GM21528 (cell line): ENCODE data around the gene RPS3.
A peak's percentile ranks its signal among the peaks of the same experiment; 100 is the strongest.
"Not testable (repeated sequence)": the region's sequence is repeated elsewhere in the genome, so short reads cannot be mapped to it uniquely, and the experiment has no call there.

Experiments used
- ATAC-seq: cut with Tn5 transposase; IDR thresholded peaks from one replicate; pipeline ENCODE4 v1.9.1; 2021; ENCODE audit warnings: mild to moderate bottlenecking, moderate library complexity; ENCODE audit not compliant: unreplicated experiment, low FRiP score

Gene RPS3

DNA sequence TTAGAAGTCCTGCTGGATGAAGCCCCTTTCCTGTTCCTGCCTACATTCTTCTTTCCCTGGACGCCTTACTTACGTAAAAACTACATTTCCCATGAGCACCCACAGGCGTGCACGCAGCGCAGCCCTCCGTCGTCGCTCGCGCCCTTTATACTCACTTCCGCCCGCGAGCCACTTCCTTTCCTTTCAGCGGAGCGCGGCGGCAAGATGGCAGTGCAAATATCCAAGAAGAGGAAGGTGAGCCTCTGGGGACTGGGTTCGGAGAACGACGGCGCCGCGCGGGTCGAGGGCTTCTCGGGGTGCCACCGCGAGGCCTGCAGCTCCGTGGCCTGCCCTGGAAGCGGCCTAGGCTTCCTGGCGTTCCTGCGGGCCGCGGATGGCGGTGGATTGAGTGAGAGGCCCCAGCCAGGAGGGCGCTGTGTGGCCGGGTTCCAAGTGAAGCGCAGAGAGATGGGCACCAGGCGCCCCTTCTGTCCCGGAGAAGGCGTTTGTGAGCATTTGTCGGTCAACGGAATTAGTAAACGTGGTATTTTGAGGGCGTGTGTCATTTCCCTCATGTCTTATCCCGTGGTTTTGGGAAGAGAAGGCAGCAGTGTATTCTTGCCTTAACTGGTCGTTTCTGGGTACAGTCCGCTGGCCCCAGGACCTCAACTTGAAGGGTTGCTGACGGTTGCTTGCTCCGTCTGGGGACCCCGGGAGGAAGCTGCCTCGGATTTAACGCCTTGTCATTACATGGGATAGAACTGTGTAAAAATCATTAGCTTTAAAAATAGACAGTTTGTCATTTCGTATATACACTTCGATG, at the start of gene RPS3:
Gene RPS3 (plus strand): TSS at position 175 of the 802 bp plus-strand sequence. CDS start 30 bp downstream, at position 205.
- peak; percentile 83 for ATAC-seq

DNA sequence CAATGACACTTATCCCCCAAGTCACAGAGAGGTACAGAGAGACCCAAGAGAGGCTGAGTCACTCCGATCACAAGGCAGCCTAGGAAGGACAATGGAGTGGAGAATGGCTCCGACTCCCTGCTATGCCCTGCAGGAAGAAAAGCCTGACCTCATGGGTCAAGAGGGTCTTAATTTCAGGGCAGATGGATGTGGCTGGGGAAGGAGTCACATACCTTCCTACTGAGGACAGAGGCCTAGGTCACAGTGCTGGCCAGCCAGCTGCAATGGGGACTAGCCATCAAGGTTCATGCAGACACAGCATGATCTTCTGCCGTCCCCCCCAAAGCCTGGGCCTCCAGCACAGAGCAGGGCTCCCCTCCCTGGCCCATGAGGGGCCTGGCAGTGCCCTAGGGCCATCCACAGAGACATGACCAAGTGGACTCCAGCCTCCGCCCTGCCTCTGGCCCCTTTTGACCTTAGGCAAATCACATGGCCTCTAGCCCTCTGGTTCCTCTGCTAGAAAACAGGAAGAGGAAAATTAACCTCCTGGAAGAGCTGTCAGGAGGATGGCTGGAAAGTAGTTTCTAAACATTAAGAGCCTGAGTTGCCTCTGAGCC, 49.7 kb upstream of the RPS3 start:
- ATAC-seq = no peak

DNA sequence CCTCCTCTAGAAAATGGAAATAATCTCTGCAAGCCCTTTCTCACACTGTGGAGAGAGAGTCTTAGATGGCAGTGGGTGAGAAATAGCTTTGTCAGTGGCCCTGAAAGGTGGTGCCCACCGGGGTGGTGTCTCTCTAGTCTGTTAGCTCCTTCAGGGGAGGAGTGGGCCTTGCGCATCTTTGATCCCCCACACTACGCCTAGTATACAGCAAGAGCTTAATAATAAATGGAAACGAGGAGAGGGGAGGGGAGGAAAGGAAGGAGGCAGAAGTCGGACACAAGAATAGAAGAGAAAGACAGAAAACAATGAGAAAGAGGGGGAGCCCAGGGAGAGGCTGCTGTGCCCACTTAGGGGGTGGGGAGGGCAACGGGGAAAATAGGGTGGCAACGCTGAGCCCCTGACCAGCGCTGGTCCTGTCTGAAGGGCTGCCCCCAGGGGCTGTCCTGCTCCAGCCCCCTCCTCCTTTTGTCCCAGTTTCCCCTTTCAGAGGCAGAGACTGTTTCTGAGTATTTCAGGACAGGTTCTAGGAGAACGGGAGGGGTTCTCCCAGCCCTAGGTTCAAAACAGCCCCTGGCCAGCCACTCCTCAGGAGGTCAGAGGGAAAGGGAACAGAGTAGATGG, 49.1 kb upstream of the RPS3 start:
- no peak for ATAC-seq

DNA sequence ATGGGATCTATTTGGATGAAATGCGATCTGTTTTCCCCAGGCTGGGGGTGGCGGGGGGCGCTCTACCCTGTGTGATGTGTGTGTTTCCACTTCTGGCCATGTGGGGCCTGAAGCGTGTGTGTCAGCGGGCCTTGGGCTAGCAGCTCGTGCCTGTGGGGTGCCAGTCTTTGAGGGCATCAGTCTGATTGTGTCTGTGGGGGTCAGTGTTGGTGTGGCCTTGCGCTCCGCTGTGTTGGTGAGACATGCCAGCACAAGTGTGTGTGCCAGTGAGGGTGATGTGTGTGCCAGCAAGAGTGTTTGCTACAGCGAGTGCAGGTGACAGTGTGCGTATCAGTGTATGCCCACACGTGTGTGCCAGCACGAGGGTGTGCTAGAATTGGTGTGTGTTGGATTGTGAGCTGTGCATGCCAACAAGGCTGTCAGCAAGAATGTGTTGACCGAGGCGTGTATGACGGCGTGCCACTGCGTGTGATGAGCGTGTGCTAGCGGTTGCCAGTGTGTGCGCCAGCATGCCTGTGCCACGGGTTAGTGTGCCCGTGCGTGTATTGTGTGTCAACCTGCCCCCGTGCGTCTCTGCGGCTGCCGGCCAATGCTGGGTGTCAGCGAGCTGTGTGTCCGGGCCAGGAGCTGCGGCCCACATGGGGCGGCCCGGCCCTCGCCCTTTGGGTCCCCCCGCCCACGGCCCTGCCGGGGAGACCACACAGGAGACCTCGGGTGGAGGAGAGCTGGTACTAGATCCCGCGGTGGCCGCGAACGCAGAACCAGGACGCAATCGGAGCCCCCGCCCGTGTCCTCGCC, 48.4 kb upstream of the RPS3 start:
- ATAC-seq = no peak

DNA sequence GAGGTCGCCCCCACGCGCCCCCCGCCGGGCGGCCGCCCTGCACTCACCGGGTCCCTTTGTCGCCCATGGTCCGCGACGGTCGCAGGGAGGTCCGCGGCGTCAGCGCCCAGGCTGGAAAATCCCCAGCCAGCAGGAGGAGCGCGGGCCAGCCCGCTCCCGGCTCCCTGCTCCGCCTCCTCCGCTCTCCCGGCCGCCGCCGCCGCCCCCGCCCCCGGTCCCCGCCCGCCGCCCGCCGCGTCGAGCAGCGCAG, 47.9 kb upstream of the RPS3 start, which contains the start of gene ARRB1:
Gene ARRB1 (minus strand): TSS at position 121 of the 250 bp plus-strand sequence. CDS start 54 bp downstream, at position 67.
- ATAC-seq = no peak

DNA sequence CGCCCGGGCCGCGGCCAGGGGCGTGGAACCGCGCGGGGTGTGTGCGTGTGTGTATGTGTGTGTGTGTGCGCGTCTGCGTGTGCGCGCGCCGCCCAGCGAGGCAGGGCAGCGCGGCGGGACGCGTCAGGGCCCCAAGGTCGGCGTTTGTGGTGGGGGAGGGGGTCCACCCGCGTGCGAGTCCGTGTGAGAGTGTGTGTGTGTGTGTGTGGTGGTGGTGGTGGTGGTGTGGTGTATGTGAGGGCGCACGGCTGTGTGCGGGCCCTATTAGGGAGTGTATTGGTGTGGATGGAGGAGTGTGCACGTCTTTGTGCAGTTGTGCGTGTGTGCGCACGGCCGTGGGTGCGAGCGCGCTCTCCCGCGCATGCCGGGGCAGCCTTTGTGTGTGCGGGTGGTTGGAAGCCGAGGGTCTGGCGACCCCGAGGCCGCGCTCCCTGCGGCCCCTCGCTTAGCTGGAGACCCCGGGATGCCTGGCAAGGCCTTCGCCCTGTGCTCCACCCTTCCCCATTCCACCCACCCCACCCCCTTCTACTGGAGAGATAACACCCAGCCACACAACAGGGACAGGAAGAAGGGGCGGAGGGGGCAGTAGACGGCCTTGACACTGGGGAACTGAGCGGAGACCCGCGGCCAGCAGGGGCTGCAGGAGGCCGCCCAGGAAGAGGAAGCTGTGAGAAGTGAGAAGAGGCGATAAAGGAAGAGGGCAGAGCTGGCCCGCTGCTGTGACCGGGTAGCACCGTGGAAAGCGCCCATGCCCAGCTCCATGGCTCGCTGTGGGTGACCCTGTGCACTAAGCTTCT, 47.3 kb upstream of the RPS3 start:
- ATAC-seq = no peak

DNA sequence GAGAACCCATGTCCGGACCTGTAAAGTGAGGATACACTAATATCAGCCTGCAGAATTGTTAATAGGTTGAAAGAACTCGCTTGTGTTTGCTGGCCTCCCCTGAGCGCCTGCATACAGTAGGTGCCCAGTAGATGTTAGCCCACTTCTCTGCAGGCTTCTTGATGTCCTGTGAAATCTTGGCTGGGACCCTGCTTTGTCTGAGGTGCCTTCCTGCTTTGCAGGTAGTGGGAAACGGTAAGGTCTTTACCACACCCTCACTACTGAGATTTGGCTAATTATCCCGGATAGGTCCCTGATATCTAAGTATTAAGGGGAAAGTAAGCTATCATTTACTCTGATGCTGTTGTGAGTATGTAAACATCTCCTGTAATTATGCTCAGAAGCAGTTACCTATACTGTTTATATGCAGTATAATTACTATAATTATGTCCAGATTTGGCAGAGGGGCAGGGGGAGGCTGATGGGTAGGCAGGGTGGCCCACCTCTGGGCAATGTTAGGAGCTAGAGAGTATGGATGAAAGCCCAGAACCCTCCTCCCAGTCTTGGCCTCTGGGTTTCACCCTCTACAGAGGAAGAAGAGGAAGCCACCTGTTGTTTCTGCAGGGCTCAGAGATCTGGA, 46.6 kb upstream of the RPS3 start:
- ATAC-seq = no peak

DNA sequence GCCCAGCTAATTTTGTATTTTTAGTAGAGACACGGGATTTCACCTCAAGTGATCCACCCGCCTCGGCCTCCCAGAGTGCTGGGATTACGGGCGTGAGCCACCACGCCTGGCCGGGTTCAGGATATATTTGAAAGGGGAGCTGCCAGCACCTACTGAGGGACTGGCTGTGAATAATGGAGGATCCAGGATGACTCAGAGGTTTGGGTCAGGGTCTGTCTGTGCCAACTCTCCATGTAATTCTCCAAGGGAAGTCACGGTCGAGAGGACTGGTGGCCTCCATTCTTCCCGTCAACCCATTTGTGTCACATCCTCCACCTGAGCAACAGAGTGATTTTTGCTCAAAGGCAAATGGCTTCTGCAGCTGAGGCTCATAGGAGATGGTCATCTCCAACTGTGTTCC, 44.3 kb upstream of the RPS3 start:
- no peak for ATAC-seq

DNA sequence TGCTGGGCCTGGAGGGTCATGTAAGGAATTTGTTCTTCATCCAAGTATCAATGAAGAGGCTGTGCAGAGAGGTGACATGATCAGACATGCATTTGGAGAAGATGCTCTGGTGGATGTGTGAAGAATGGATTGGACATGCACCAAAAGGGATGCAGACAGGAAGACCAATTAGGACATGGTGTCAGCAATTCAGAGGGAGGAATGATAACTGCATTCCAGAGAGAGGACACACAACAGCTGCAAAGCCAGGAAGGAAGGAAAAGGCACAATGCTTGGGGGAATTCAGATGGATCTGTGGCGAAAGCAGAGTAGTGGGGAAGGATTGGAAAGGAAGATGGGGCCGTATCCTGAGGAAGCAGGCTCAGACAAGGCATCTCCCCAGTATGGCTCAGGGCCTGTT, 42.7 kb upstream of the RPS3 start:
- no peak for ATAC-seq

DNA sequence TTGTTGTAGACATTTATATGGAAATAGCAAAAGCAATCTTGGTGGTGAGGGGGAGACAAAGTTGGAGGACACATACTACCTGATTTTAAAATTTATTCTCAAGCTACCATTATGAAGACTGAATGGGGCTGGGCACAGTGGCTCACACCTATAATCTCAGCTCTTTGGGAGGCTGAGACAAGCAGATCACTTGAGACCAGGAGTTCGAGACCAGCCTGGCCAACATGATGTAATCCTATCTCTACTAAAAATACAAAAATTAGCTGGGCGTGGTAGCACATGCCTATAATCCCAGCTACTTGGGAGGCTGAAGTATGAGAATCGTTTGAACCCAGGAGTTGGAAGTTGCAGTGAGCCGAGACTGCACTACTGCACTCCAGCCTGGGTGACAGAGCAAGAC, 37.0 kb upstream of the RPS3 start:
- ATAC-seq = not testable (repeated sequence)

DNA sequence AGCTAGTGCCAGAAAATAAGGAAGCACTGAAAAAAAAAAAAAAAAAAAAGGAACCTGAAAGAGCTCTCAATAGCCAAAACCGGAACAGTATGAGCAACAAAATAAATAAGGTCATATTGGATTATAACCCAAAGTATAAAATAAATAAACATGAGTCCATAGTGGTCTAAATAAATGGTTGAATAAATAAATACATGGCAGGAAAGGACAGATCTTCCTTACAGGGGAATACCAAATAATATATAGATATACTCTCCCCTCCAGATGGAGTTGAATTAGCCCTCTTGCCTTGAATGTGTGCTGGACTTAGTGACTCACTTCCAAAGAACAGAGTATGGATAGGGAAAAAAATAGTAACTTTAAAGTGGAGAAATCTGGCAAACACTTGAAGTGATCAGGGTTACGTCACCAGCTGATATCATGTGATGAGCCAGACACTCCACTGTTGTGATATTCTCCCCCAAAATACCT, 33.6 kb upstream of the RPS3 start:
- ATAC-seq = no peak

DNA sequence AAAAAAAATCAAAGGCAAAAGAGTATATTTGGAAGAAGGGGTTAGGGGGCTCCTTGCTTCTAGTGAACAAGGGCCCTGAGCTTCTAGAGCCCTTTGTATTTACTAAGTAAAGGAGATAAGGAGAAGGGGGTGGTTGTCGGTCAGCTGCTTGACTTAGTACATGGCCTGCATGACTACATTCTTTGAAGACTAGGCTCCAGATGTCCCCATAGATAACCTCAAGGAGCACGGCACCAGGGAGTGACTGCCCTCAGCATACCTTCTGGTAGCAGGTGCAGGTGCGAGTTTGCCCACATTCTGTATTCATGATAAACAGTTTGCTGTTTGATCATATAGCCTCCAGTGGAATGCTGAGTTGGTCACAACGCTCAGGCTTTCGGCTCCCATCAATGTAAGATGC, 32.5 kb upstream of the RPS3 start:
- ATAC-seq = not testable (repeated sequence)

DNA sequence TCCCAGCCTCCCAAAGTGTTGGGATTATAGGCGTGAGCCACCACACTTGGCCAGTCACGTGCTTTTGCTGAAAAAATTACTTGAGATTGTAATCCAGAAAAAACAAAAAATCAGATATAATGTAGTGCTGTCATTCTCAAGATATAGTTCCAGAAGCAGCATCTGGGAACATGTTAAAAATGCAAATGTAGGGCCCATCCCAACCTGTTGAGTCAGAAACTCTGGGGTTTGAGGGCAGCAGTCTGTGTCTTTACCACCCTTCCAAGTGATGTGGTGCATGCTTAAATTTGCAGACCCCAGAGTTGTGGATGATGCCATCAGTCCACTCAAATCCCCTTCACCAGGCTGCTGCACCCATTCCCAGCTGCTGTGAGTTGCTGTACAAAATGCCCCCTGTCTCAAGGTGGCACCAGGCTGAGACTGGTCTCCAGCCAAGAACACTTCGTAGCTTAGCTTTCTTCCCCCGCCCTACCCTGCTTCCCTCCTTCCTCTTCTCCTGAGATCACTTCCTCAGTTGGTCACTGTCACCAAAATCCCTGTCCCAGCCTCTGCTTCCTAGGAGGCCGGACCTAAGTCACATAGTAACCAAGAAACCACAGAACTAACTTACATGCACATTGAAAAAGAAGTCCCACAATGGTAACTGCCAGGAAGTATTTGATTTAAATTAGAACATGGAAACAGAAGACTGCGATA, 29.6 kb upstream of the RPS3 start:
- ATAC-seq = no peak

DNA sequence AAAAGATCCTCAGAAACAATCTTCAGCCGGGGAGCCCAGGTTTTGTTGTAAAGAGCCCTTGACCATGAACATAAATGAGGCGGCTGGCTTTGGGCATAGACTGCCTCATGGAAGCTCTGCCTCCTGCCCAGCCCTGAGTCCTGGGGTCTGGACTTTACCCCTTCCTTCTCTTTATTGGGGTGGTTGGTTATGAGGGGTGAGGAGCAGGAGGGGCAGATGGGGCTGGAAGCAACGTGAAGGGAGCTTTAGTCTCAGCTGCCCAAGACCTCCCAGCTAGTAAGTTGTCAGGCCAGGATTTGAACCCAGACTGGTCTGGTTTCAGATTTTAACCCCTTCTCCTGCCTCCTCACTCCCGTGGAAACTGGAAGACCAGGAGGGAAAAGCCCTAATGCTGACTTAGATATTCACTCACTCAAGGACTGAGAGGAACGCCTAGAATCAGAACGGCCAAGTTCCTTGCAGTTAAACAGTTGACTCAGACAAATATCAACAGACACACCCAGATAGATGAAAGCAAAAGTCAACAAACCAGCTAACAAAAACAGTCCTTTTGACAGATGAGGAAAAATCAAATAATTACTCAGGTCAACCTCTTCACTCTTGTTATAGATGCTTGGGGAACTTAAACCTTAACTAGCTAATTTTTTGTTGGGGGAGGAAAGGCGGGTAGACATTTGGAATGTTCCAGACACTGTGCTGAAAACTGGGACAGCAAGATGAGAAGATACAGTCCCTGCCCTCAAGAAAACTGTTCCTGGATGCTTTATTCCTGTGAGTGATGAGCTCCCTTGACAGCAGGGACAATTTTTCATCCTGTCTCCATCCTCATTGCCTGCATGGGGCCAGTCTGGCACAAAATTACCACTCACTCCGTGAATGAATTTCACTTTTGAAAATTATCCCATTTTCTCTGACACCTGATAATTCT, 27.1 kb upstream of the RPS3 start:
- no peak for ATAC-seq

DNA sequence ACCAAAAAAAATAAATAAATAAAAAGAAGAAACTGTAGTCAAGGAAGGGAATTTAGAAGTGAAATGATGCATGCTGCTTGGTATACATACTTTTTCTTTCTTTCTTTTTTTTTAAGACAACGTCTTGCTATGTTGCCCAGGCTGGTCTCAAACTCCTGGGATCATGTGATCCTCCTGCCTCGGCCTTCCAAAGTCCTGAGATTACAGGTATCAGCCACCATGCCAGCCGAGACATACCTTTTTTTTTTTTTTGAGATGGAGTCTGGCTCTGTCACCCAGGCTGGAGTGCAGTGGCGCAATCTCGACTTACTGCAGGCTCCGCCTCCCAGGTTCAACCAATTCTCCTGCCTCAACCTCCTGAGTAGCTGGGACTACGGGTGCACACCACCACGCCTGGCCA, 26.1 kb upstream of the RPS3 start:
- no peak for ATAC-seq

DNA sequence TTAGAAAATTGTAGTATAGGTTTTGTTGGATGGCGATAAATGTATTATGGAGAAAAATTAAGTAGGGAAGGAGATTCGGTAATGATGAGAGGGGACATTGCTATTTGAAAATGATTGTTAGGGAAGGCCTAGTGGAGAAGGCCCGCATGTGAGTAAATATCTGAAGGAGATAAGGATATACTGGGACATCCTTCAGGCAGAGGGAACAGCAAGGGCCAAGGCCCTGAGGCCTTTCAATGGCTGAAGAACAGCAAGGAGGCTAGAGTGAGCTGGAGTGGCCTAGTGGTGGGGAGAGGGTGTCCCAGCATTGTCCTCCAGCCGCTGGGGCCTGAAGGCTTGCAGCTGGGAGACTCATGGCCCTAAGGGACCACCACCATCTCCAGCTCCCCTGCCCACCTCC, 24.7 kb upstream of the RPS3 start:
- no peak for ATAC-seq

DNA sequence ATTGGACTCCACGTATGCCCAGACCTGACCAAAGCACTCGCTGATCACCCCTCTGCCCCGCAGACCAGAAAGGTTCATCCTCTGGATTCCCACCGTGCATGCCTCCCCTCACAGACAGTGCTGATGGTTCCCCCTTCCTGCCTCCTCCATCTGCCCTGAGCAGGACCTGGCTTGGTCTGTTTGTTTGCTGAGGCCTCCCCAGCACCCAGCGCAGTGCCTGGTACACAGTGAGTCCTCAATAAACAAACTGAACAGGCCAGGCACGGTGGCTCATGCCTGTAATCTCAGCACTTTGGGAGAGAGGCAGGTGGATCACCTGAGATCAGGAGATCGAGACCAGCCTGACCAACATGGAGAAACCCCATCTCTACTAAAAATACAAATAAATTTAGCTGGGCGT, 23.7 kb upstream of the RPS3 start:
- no peak for ATAC-seq

DNA sequence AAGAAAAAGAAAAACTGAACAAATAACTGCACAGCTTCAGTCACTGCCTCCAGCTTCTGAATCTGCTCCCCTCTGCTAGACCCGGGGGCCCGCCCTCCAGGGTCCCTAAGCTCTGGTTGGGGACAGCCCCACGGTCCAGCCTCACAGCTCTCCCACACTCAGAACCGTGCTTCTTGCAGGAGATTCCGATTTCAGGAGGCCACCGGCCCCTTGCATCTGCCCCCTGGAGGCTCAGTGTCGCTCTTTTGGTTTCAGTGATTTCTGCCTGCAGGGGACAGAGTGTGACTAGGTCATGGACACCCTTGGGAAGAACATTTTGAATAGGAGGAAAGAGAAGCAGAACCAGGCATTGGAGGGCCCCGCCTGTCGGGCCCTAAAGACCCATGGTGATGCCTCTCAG, 23.1 kb upstream of the RPS3 start:
- no peak for ATAC-seq
